A673 (cell line): Measurements from ENCODE around the gene METTL26. TPM values are rescaled to one million over a fixed set of nuclear protein-coding genes. Genes with fewer than 3 reads are reported as not detected.

Experiments
- BruUV-seq: library from RNA; stranded (reverse); fragments of 400-500 nt; replicated peaks from 2 replicates; lab custom pipeline; 2021; lab: Mats Ljungman, UMichigan
- CTCF ChIA-PET: fragments of 300-600 bp; sonication (Branson Sonifier 250); formaldehyde crosslinking; loops from one replicate; lab custom pipeline; 2022; ENCODE audit warnings: antibody characterized with exemption; lab: Charles Lee
- POLR2A ChIA-PET: fragments of 300-600 bp; sonication (Branson Sonifier 250); formaldehyde crosslinking; loops from one replicate; lab custom pipeline; 2022; ENCODE audit warnings: antibody characterized with exemption; ENCODE audit not compliant: low non-redundant PET; lab: Charles Lee
- DNase-seq: peaks from one replicate; pipeline ENCODE4 v3.0.0-alpha.2; 2015; ENCODE audit warnings: low spot score
- H3K27ac ChIP-seq: fragments of 200-600 bp; sonication (generic); 2 replicates; pipeline ENCODE4 v1.5.1; 2016; ENCODE audit warnings: mixed run types, low read depth, mild to moderate bottlenecking, mixed read lengths, antibody characterized with exemption, low read length; ENCODE audit not compliant: poor library complexity, severe bottlenecking
- H3K27me3 ChIP-seq: fragments of 200-600 bp; sonication (generic); replicated peaks from 2 replicates; pipeline ENCODE4 v1.6.1; 2017; ENCODE audit warnings: mixed run types, low read depth, mild to moderate bottlenecking, mixed read lengths, antibody characterized with exemption, low read length; ENCODE audit not compliant: insufficient read depth, poor library complexity
- H3K36me3 ChIP-seq: fragments of 200-600 bp; sonication (generic); 2 replicates; pipeline ENCODE4 v1.6.1; 2016; ENCODE audit warnings: mixed run types, mild to moderate bottlenecking, mixed read lengths, antibody characterized with exemption, low read length; ENCODE audit not compliant: insufficient read depth, poor library complexity, severe bottlenecking
- H3K4me1 ChIP-seq: fragments of 200-600 bp; sonication (generic); 2 replicates; pipeline ENCODE4 v1.6.1; 2017; ENCODE audit warnings: mixed run types, mild to moderate bottlenecking, mixed read lengths, antibody characterized with exemption, low read length; ENCODE audit not compliant: insufficient read depth, poor library complexity, severe bottlenecking
- H3K4me3 ChIP-seq: fragments of 200-600 bp; sonication (generic); 2 replicates; pipeline ENCODE4 v1.5.1; 2016; ENCODE audit warnings: low read depth, mixed run types, mild to moderate bottlenecking, mixed read lengths, low read length; ENCODE audit not compliant: poor library complexity, severe bottlenecking
- H3K9me3 ChIP-seq: fragments of 200-600 bp; sonication (generic); 2 replicates; pipeline ENCODE4 v1.6.1; 2016; ENCODE audit warnings: mixed run types, low read depth, mild to moderate bottlenecking, mixed read lengths, antibody characterized with exemption, low read length; ENCODE audit not compliant: poor library complexity, severe bottlenecking
- EZH2 ChIP-seq: fragments of 200-600 bp; sonication (generic); IDR thresholded peaks from 2 replicates; pipeline ENCODE4 v1.6.1; 2017; ENCODE audit warnings: borderline replicate concordance, low read depth, mild to moderate bottlenecking, mixed read lengths, antibody characterized with exemption, low read length; ENCODE audit not compliant: poor library complexity, severe bottlenecking
- intact Hi-C: fragments of 100-400 bp; cut with micrococcal nuclease; formaldehyde crosslinking; loops from one replicate; pipeline ENCODE4 v1.10.0; 2022; ENCODE audit not compliant: unreplicated experiment
- total RNA-seq: library from RNA; stranded (reverse); gene quantifications from 2 replicates; pipeline ENCODE4 v1.2.3, GENCODE V29; 2021
- TF ChIP-seq, protein P1 (sequence below): fragments of 300-800, 200-600 bp; sonication (generic); conservative IDR thresholded peaks from 2 replicates; pipeline ENCODE4 v1.5.1; 2017; ENCODE audit warnings: low read depth, mild to moderate bottlenecking, antibody characterized with exemption, low read length, moderate library complexity, mixed read lengths

METTL26 gene
- total RNA-seq, 1 experiment from 2014 or later: 138 TPM

DNA sequence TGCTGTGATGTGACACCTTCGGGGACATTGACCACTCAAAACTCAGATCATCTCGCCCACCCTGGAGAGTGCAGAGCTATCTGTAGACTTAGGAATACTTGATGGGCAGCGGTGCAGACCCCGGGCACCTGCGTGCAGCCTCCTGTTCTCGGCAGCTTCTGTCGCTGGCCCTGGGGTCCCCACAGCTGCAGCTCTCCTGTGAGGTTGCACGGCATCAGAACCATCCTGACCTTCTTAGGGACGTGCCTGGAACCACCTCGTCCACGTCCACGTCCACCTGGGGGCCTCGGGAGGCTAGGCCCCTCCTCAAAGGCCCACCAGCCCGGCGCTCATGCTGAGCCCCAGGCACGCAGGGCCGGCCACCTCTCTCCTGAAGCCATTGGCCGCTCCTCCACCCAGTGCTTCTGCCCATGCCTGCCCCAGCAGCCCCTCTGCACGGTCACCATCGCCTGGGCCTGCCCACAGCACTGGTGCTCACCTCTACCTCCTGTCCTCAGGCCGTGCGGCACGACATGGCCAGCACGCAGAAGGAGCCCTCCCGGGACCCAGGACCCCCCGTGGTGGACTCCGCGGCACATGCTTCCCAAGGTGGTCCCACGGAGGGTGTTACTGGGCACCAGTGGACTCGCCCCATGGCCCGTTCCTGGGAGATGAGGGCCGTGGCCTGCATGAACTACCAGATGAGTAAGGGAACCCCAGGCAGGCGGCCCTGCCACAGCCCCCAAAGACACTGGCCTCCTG lies 7.6 kb downstream of the METTL26 start:
- POLR2A ChIA-PET: no interaction called here
- intact Hi-C loops: no loop called here
- H3K9me3 ChIP-seq: no peaks in the 10 kb centered on the region

DNA sequence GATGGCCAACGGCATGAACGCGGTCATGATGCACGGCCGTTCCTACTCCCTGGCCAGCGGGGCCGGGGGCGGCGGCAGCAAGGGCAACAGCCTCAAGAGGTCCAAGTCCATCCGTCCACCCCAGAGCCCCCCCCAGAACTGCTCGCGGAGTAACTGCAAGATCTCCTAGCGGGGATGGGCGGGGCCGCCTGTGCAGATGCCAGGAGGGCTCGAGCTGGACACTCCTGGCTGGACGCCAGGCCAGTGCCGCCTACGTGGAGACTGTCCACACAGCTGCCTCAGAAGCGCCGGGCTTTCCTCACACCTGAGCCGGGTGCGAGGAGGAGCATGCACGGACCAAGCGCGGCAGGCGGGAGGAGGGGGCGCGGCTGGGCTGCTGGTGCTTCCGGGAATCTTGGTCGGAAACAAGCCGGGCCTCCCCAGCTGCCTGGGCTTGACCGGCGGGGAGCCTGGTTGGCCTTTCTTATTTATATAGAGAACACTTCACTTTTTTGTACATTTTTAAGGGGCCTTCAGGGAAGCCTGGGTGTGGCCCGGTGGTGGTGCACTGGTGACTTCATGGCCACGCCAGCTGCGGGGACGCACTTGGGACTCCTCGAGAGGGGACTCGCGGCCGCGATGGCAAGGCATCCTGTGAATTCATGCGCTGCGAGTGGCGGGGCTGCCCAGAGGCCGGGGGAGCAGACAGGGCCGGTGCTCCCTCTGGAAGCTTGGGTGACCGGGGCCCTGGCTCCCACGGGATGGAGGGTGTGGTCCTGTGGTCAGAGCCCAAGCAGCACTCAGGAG lies 8.5 kb downstream of the METTL26 start:
- Histone ChIP-seq H3K36me3 (peaks cover 4% of the 10 kb centered on the region), H3K27ac (no peak overlapping the region), H3K4me3 (no peak overlapping the region), H3K27me3 (no peaks in the 10 kb centered on the region), H3K4me1 (no peaks in the 10 kb centered on the region), H3K9me3 (no peaks in the 10 kb centered on the region)
- ChIA-PET POLR2A (no interaction called here), CTCF (no interaction called here)
- DNase-seq: no peak
- BruUV-seq: no TSS peak
- TF ChIP-seq, protein P1, sequence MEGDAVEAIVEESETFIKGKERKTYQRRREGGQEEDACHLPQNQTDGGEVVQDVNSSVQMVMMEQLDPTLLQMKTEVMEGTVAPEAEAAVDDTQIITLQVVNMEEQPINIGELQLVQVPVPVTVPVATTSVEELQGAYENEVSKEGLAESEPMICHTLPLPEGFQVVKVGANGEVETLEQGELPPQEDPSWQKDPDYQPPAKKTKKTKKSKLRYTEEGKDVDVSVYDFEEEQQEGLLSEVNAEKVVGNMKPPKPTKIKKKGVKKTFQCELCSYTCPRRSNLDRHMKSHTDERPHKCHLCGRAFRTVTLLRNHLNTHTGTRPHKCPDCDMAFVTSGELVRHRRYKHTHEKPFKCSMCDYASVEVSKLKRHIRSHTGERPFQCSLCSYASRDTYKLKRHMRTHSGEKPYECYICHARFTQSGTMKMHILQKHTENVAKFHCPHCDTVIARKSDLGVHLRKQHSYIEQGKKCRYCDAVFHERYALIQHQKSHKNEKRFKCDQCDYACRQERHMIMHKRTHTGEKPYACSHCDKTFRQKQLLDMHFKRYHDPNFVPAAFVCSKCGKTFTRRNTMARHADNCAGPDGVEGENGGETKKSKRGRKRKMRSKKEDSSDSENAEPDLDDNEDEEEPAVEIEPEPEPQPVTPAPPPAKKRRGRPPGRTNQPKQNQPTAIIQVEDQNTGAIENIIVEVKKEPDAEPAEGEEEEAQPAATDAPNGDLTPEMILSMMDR: no peak
- TF ChIP-seq EZH2: no peak
- intact Hi-C loops: no loop called here

More for the DNA sequence above, 7.6 kb downstream of the METTL26 start:
- no peak overlapping the region for H3K4me3 ChIP-seq
- no peak for DNase-seq
- H3K36me3 ChIP-seq: peaks cover 4% of the 10 kb centered on the region
- no peaks in the 10 kb centered on the region for H3K4me1 ChIP-seq
- no peak for TF ChIP-seq EZH2
- TF ChIP-seq, protein P1: no peak
- no TSS peak for BruUV-seq
- H3K27ac ChIP-seq: no peak overlapping the region
- CTCF ChIA-PET: no interaction called here
- no peaks in the 10 kb centered on the region for H3K27me3 ChIP-seq

GRCh38 chr16:626787-627453 lies 9.2 kb downstream of the METTL26 start:
- CTCF ChIA-PET: no interaction called here
- intact Hi-C loops: no loop called here

More at GRCh38 chr16:626787-627453, 9.2 kb downstream of the METTL26 start:
- Histone ChIP-seq H3K4me1 (peaks cover under 1% of the 10 kb centered on the region), H3K27me3 (no peaks in the 10 kb centered on the region), H3K9me3 (no peaks in the 10 kb centered on the region), H3K27ac (no peak overlapping the region), H3K4me3 (no peak overlapping the region), H3K36me3 (peaks cover 4% of the 10 kb centered on the region)
- DNase-seq: peak; percentile 76
- no TSS peak for BruUV-seq
- TF ChIP-seq, protein P1: no peak
- TF ChIP-seq EZH2: no peak
- POLR2A ChIA-PET: no interaction called here
